Panc1 (cell line): ENCODE measurements around the gene NOP14. TPM values are rescaled to one million over a fixed set of nuclear protein-coding genes. Genes with fewer than 3 reads are reported as not detected.
"Not testable (repeated sequence)": the region's sequence is repeated elsewhere in the genome, so short reads cannot be mapped to it uniquely, and the experiment has no call there.

Experiments used
- ATAC-seq: fragments of 200-7000 bp; cut with Tn5 transposase; 2 replicates; pipeline ENCODE4 v1.9.1; 2020; ENCODE audit warnings: mild to moderate bottlenecking, moderate library complexity
- BruUV-seq: library from RNA; stranded (reverse); fragments of 400-500 nt; replicated peaks from 2 replicates; lab custom pipeline; 2021; lab: Mats Ljungman, UMichigan
- CTCF ChIA-PET: fragments of 300-600 bp; sonication (Branson Sonifier 250); formaldehyde crosslinking; loops from one replicate; lab custom pipeline; 2022; ENCODE audit warnings: antibody characterized with exemption; lab: Charles Lee
- POLR2A ChIA-PET: fragments of 300-600 bp; sonication (Branson Sonifier 250); formaldehyde crosslinking; loops from one replicate; lab custom pipeline; 2022; ENCODE audit warnings: antibody characterized with exemption; lab: Charles Lee
- DNase-seq: peaks from one replicate; pipeline ENCODE4 v3.0.0-alpha.2; 2010; ENCODE audit warnings: low read depth, low spot score
- H3K27ac ChIP-seq: 2 replicates; pipeline ENCODE4 v1.5.1; 2011; ENCODE audit warnings: mild to moderate bottlenecking, low read length, inconsistent platforms
- H3K27me3 ChIP-seq: fragments of 200-500 bp; sonication (Bioruptor generic); 2 replicates; pipeline ENCODE4 v1.6.0; 2014; ENCODE audit warnings: low read length, inconsistent platforms; ENCODE audit not compliant: control insufficient read depth, insufficient read depth
- H3K36me3 ChIP-seq: fragments of 200-500 bp; sonication (Bioruptor generic); 2 replicates; pipeline ENCODE4 v1.5.1; 2014; ENCODE audit warnings: inconsistent platforms, mild to moderate bottlenecking, low read length, moderate library complexity; ENCODE audit not compliant: control insufficient read depth, insufficient read depth
- H3K4me1 ChIP-seq: 2 replicates; pipeline ENCODE4 v1.5.1; 2011; ENCODE audit warnings: inconsistent platforms, mild to moderate bottlenecking, low read length, moderate library complexity; ENCODE audit not compliant: control insufficient read depth, insufficient read depth
- H3K4me3 ChIP-seq, 2 experiments: 2 replicates each; pipeline ENCODE4 v1.5.1; 2011 to 2012; ENCODE audit warnings: low read depth in 2 of 2, low read length in 2 of 2, mild to moderate bottlenecking in 2 of 2, inconsistent platforms in 1 of 2, moderate library complexity in 1 of 2
- H3K9me3 ChIP-seq: fragments of 200-500 bp; sonication (Bioruptor generic); 2 replicates; pipeline ENCODE4 v1.5.1; 2014; ENCODE audit warnings: low read depth, mild to moderate bottlenecking, inconsistent platforms, low read length, moderate library complexity; ENCODE audit not compliant: control insufficient read depth, insufficient read depth
- CTCF ChIP-seq: fragments of 450-650 bp; IDR thresholded peaks from 2 replicates; pipeline ENCODE4 v1.5.1; 2017; ENCODE audit warnings: mild to moderate bottlenecking
- POLR2AphosphoS5 ChIP-seq: IDR thresholded peaks from 2 replicates; pipeline ENCODE4 v1.6.1; 2012; ENCODE audit warnings: mild to moderate bottlenecking, low read depth, low read length, moderate library complexity
- REST ChIP-seq, 2 experiments: IDR thresholded peaks; 2 replicates each; pipeline ENCODE4 v1.6.1; 2011 to 2012; ENCODE audit warnings: low read depth in 2 of 2, control low read depth in 1 of 2, low read length in 1 of 2, mild to moderate bottlenecking in 1 of 2, moderate library complexity in 1 of 2; ENCODE audit not compliant: insufficient read depth in 1 of 2
- SIN3A ChIP-seq: IDR thresholded peaks from 2 replicates; pipeline ENCODE4 v1.6.1; 2012; ENCODE audit warnings: low read depth, mild to moderate bottlenecking, low read length, moderate library complexity, borderline replicate concordance; ENCODE audit not compliant: insufficient read depth
- TCF7L2 ChIP-seq: IDR thresholded peaks from 2 replicates; pipeline ENCODE4 v1.6.1; 2011; ENCODE audit warnings: mild to moderate bottlenecking, low read depth, low read length, inconsistent platforms
- in situ Hi-C: cut with HindIII; loops from 2 replicates; pipeline ENCODE4 v1.10.0; 2016; ENCODE audit warnings: low sequenced_read_pairs, low pct_unique_long_range_greater_than_20kb
- intact Hi-C: fragments of 100-400 bp; cut with micrococcal nuclease; formaldehyde crosslinking; loops from one replicate; pipeline ENCODE4 v1.10.0; 2022; ENCODE audit not compliant: unreplicated experiment
- total RNA-seq: library from RNA; stranded (reverse); gene quantifications from one replicate; pipeline ENCODE4 v1.2.1, GENCODE V29; 2021; ENCODE audit not compliant: unreplicated experiment

NOP14 gene
- total RNA-seq, 1 experiment from 2014 or later: 32.9 TPM

- BruUV-seq: no TSS peak
- Histone ChIP-seq H3K9me3 (no peaks in the 10 kb centered on the region), H3K4me3 (no peak overlapping the region), H3K4me1 (no peaks in the 10 kb centered on the region), H3K27ac (no peak overlapping the region), H3K27me3 (no peaks in the 10 kb centered on the region), H3K36me3 (no peaks in the 10 kb centered on the region)
- ChIA-PET CTCF (no interaction called here), POLR2A (no interaction called here)
- intact Hi-C loops (no loop called here), in situ Hi-C loops (no loop called here)
- no peak for ATAC-seq
- TF ChIP-seq CTCF (no peak), SIN3A (no peak), REST (IDR thresholded peaks at IDR 0.05; ENCODE audit: insufficient read depth in 1 of 2, low read depth in 2 of 2, low read length in 1 of 2) (no peak), POLR2AphosphoS5 (no peak), TCF7L2 (no peak)
- DNase-seq: no peak
Observed at GRCh38 chr4:2991243-2991642, 28.0 kb upstream of the NOP14 start.

- H3K9me3 ChIP-seq, H3K4me3 ChIP-seq, POLR2A ChIA-PET, in situ Hi-C loops, ATAC-seq, DNase-seq, H3K27ac ChIP-seq, BruUV-seq, H3K4me1 ChIP-seq, H3K36me3 ChIP-seq, intact Hi-C loops, CTCF ChIA-PET, H3K27me3 ChIP-seq: not testable (repeated sequence)
Observed at GRCh38 chr4:2983715-2984114, 20.5 kb upstream of the NOP14 start.

GRCh38 chr4:2982012-2982411, 18.8 kb upstream of the NOP14 start:
- in situ Hi-C loops (no loop called here), intact Hi-C loops (no loop called here)
- no peak overlapping the region for H3K4me3 ChIP-seq
- no peaks in the 10 kb centered on the region for H3K27me3 ChIP-seq
- H3K9me3 ChIP-seq: no peaks in the 10 kb centered on the region
- ATAC-seq (no peak), DNase-seq (no peak)
- ChIA-PET POLR2A (no interaction called here), CTCF (no interaction called here)
- H3K27ac ChIP-seq: no peak overlapping the region
- no peak for TF ChIP-seq SIN3A
- no peak for TF ChIP-seq REST (IDR thresholded peaks at IDR 0.05; ENCODE audit: insufficient read depth in 1 of 2, low read depth in 2 of 2, low read length in 1 of 2)
- TF ChIP-seq CTCF: no peak
- no peak for TF ChIP-seq TCF7L2
- TF ChIP-seq POLR2AphosphoS5: no peak
- no peaks in the 10 kb centered on the region for H3K36me3 ChIP-seq
- H3K4me1 ChIP-seq: no peaks in the 10 kb centered on the region
- BruUV-seq: no TSS peak
